BE2C (cell line): ENCODE measurements around the gene ZNF440.

ENCODE experiments used
- DNase-seq: peaks from one replicate; pipeline ENCODE4 v3.0.0-alpha.2; 2020
- H3K27me3 ChIP-seq: fragments of 250-450 bp; sonication (Bioruptor Pico); 2 replicates; pipeline ENCODE4 v1.5.1; 2020; ENCODE audit warnings: mild to moderate bottlenecking
- H3K36me3 ChIP-seq: fragments of 250-450 bp; sonication (Bioruptor Pico); 2 replicates; pipeline ENCODE4 v1.5.1; 2020; ENCODE audit warnings: mild to moderate bottlenecking
- H3K4me1 ChIP-seq: fragments of 250-450 bp; sonication (Bioruptor Pico); 2 replicates; pipeline ENCODE4 v1.5.1; 2020
- H3K4me3 ChIP-seq: 2 replicates; pipeline ENCODE4 v1.5.1; 2011; ENCODE audit warnings: low read depth, low read length
- H3K9me3 ChIP-seq: fragments of 250-450 bp; sonication (Bioruptor Pico); 2 replicates; pipeline ENCODE4 v1.5.1; 2020
- CTCF ChIP-seq: IDR thresholded peaks from 2 replicates; pipeline ENCODE4 v1.5.1; 2012; ENCODE audit warnings: mild to moderate bottlenecking, low read depth, low read length

ZNF440 gene

GRCh38 chr19:11780431-11781020, 33.5 kb upstream of the ZNF440 start:
- Histone ChIP-seq H3K4me1 (no peaks in the 10 kb centered on the region), H3K9me3 (peaks cover 12% of the 10 kb centered on the region), H3K27me3 (no peaks in the 10 kb centered on the region), H3K36me3 (peaks cover 36% of the 10 kb centered on the region), H3K4me3 (no peak overlapping the region)
- DNase-seq: no peak
- no peak for TF ChIP-seq CTCF

GRCh38 chr19:11781295-11782057, 32.6 kb upstream of the ZNF440 start:
- peaks cover 36% of the 10 kb centered on the region for H3K36me3 ChIP-seq
- no peak for DNase-seq
- no peak overlapping the region for H3K4me3 ChIP-seq
- peaks cover 12% of the 10 kb centered on the region for H3K9me3 ChIP-seq
- no peaks in the 10 kb centered on the region for H3K27me3 ChIP-seq
- H3K4me1 ChIP-seq: no peaks in the 10 kb centered on the region
- TF ChIP-seq CTCF: no peak

- no peak for DNase-seq
- Histone ChIP-seq H3K27me3 (no peaks in the 10 kb centered on the region), H3K9me3 (peaks cover 12% of the 10 kb centered on the region), H3K4me3 (no peak overlapping the region), H3K4me1 (no peaks in the 10 kb centered on the region), H3K36me3 (peaks cover 29% of the 10 kb centered on the region)
- no peak for TF ChIP-seq CTCF
These were observed 30.3 kb upstream of the ZNF440 start for GRCh38 chr19:11783767-11784166.

GRCh38 chr19:11784356-11784755, 29.7 kb upstream of the ZNF440 start:
- DNase-seq: no peak
- Histone ChIP-seq H3K36me3 (peaks cover 26% of the 10 kb centered on the region), H3K4me1 (no peaks in the 10 kb centered on the region), H3K4me3 (no peak overlapping the region), H3K9me3 (peaks cover 12% of the 10 kb centered on the region), H3K27me3 (no peaks in the 10 kb centered on the region)
- no peak for TF ChIP-seq CTCF

GRCh38 chr19:11787536-11787935, 26.5 kb upstream of the ZNF440 start:
- no peak for TF ChIP-seq CTCF
- H3K4me3 ChIP-seq: no peak overlapping the region
- peaks cover 12% of the 10 kb centered on the region; the same call in 1 of the 2 replicates for H3K9me3 ChIP-seq
- no peaks in the 10 kb centered on the region for H3K4me1 ChIP-seq
- H3K36me3 ChIP-seq: peaks cover 7% of the 10 kb centered on the region
- no peak for DNase-seq
- no peaks in the 10 kb centered on the region for H3K27me3 ChIP-seq

- no peak for DNase-seq
- Histone ChIP-seq H3K27me3 (no peaks in the 10 kb centered on the region), H3K4me1 (peaks cover 4% of the 10 kb centered on the region), H3K36me3 (no peaks in the 10 kb centered on the region), H3K9me3 (no peaks in the 10 kb centered on the region), H3K4me3 (no peak overlapping the region)
- no peak for TF ChIP-seq CTCF
These were observed 21.1 kb upstream of the ZNF440 start for GRCh38 chr19:11792942-11793341.
